Islet precursor cell (in vitro differentiated cells): ENCODE results near the gene ST7.
"Not testable (repeated sequence)": the region's sequence is repeated elsewhere in the genome, so short reads cannot be mapped to it uniquely, and the experiment has no call there.

ENCODE experiments used
- DNase-seq: peaks from one replicate; pipeline ENCODE4 v3.0.0-alpha.2; 2018

Gene ST7

GRCh38 chr7:117010375-117011133 lies 57.3 kb downstream of the ST7 start:
- no peak for DNase-seq

- DNase-seq = no peak
These were observed 58.3 kb downstream of the ST7 start for GRCh38 chr7:117011419-117012260.

- DNase-seq = no peak
These were observed 59.0 kb downstream of the ST7 start for GRCh38 chr7:117012284-117012683.

GRCh38 chr7:117012696-117013095 lies 59.4 kb downstream of the ST7 start:
- DNase-seq = no peak

- DNase-seq = no peak
These were observed 60.9 kb downstream of the ST7 start for GRCh38 chr7:117014099-117014656.

- DNase-seq = no peak
These were observed 61.4 kb downstream of the ST7 start for GRCh38 chr7:117014673-117015133.

- no peak for DNase-seq
These were observed 62.2 kb downstream of the ST7 start for GRCh38 chr7:117015258-117016184.

GRCh38 chr7:117017017-117017451 lies 63.7 kb downstream of the ST7 start:
- DNase-seq = no peak

- no peak for DNase-seq
These were observed 64.5 kb downstream of the ST7 start for GRCh38 chr7:117017702-117018266.

- DNase-seq = no peak
These were observed 65.4 kb downstream of the ST7 start for GRCh38 chr7:117018713-117019112.

GRCh38 chr7:117019287-117019686 lies 66.0 kb downstream of the ST7 start:
- DNase-seq = no peak

- peak; percentile 93 for DNase-seq
These were observed 66.7 kb downstream of the ST7 start for GRCh38 chr7:117019786-117020590.

GRCh38 chr7:117020591-117020973 lies 67.3 kb downstream of the ST7 start:
- no peak for DNase-seq

GRCh38 chr7:117021366-117021765 lies 68.1 kb downstream of the ST7 start:
- no peak for DNase-seq

- no peak for DNase-seq
These were observed 68.7 kb downstream of the ST7 start for GRCh38 chr7:117021986-117022385.

GRCh38 chr7:117023325-117023854 lies 70.1 kb downstream of the ST7 start:
- DNase-seq = no peak

GRCh38 chr7:117024811-117025210 lies 71.5 kb downstream of the ST7 start:
- DNase-seq = no peak

GRCh38 chr7:117025891-117026290 lies 72.6 kb downstream of the ST7 start:
- no peak for DNase-seq

- not testable (repeated sequence) for DNase-seq
These were observed 77.0 kb downstream of the ST7 start for GRCh38 chr7:117030346-117030745.

GRCh38 chr7:117030793-117031192 lies 77.5 kb downstream of the ST7 start:
- DNase-seq = not testable (repeated sequence)

GRCh38 chr7:117032810-117033209 lies 79.5 kb downstream of the ST7 start:
- DNase-seq = no peak
